NCI-H510A (cell line): ENCODE results near the gene SMG6.
"Not testable (repeated sequence)": the region's sequence is repeated elsewhere in the genome, so short reads cannot be mapped to it uniquely, and the experiment has no call there.

Experiments
- DNase-seq: peaks from one replicate; lab custom pipeline; 2025; lab: John Stamatoyannopoulos, UW

The SMG6 gene

GRCh38 chr17:2304931-2305330, 1.3 kb upstream of the SMG6 start:
- DNase-seq: no peak

GRCh38 chr17:2302778-2303203, 794 bp downstream of the SMG6 start:
- DNase-seq: no peak

GRCh38 chr17:2299756-2300155, 3.8 kb downstream of the SMG6 start:
- DNase-seq: no peak

- no peak for DNase-seq
Observed at GRCh38 chr17:2299136-2299535, 4.4 kb downstream of the SMG6 start.

- DNase-seq: no peak
Observed at GRCh38 chr17:2297023-2297422, 6.6 kb downstream of the SMG6 start.

GRCh38 chr17:2295575-2295974, 8.0 kb downstream of the SMG6 start:
- no peak for DNase-seq

- no peak for DNase-seq
Observed at GRCh38 chr17:2292100-2292499, 11.5 kb downstream of the SMG6 start.

- no peak for DNase-seq
Observed at GRCh38 chr17:2289878-2290478, 13.6 kb downstream of the SMG6 start.

GRCh38 chr17:2283302-2283701, 20.3 kb downstream of the SMG6 start:
- DNase-seq: no peak

GRCh38 chr17:2282297-2282873, 21.2 kb downstream of the SMG6 start:
- DNase-seq: no peak

- DNase-seq: no peak
Observed at GRCh38 chr17:2279707-2280106, 23.9 kb downstream of the SMG6 start.

- DNase-seq: no peak
Observed at GRCh38 chr17:2277429-2278170, 26.0 kb downstream of the SMG6 start.

- no peak for DNase-seq
Observed at GRCh38 chr17:2275722-2276121, 27.9 kb downstream of the SMG6 start.

GRCh38 chr17:2274414-2274813, 29.2 kb downstream of the SMG6 start:
- no peak for DNase-seq

GRCh38 chr17:2271985-2272702, 31.4 kb downstream of the SMG6 start:
- DNase-seq: no peak

GRCh38 chr17:2267354-2267753, 36.2 kb downstream of the SMG6 start:
- no peak for DNase-seq

GRCh38 chr17:2266865-2267228, 36.7 kb downstream of the SMG6 start:
- no peak for DNase-seq

- no peak for DNase-seq
Observed at GRCh38 chr17:2266045-2266864, 37.3 kb downstream of the SMG6 start.

GRCh38 chr17:2265166-2265565, 38.4 kb downstream of the SMG6 start:
- DNase-seq: not testable (repeated sequence)

- DNase-seq: no peak
Observed at GRCh38 chr17:2264067-2264860, 39.3 kb downstream of the SMG6 start.
